Renal cortex interstitium (tissue), 11 donors: ENCODE data around the gene ARHGEF4. TPM values are rescaled to one million over a fixed set of nuclear protein-coding genes. Genes with fewer than 3 reads are reported as not detected.

ENCODE experiments used
- DNase-seq, 11 donors: peaks; one replicate each; pipeline ENCODE4 v3.0.0-alpha.2; 2013; ENCODE audit warnings: low read depth in 9 of 11, low spot score in 4 of 11; ENCODE audit errors: extremely low read depth in 1 of 11
- polyA plus RNA-seq, 3 donors: library from polyadenylated mRNA; unstranded; fragments of 120-200 nt; gene quantifications; one replicate each; pipeline ENCODE4 v1.2.1, GENCODE V29; 2013; ENCODE audit not compliant: insufficient read length in 3 of 3

Gene ARHGEF4
- polyA plus RNA-seq, 3 donors: 5.3 to 8.4 (median 8.3) TPM

DNA sequence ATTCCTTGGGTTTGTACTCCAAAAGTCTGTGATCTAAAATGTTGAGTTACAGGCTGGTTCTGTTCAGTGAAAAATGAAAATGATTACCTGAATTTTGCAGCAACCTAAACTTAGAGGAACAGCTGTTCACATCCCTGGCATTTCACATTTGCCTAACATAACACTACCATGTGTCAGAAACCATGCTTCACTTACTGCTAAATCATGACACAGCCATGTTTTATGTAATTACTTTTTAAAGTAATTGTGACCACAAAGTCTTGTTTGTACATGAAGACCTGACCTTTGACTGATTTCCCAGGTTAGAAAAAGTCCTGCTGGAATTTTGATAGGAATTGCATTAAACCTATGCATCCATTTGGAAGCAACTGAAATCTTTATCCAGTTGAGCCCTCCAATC is 177.4 kb downstream of the ARHGEF4 start:
- no peak for DNase-seq

DNA sequence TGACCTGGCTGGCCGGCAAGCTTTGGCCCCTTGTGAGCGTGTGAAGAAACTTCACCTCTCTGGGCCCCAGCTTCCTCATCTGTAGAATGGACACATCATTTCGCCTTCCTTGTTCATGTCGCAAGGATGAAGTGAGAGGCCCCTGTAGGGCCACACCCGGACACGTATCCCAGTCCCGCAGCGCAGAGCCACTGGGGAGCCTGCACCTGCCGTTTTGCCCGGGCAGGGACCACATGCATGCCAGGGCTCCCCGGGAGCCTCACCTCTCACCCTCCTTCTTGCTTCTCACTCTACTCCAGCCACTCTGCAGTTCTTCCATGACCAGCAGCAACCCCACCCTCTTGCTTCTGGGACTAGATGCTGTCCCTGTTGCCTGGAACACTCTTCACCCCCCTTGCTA is 179.1 kb downstream of the ARHGEF4 start:
- DNase-seq: no peak

- DNase-seq: no peak
Observed at GRCh38 chr2:131016826-131017741, 180.4 kb downstream of the ARHGEF4 start.

GRCh38 chr2:131022731-131023130 is 186.0 kb downstream of the ARHGEF4 start:
- no peak for DNase-seq

DNA sequence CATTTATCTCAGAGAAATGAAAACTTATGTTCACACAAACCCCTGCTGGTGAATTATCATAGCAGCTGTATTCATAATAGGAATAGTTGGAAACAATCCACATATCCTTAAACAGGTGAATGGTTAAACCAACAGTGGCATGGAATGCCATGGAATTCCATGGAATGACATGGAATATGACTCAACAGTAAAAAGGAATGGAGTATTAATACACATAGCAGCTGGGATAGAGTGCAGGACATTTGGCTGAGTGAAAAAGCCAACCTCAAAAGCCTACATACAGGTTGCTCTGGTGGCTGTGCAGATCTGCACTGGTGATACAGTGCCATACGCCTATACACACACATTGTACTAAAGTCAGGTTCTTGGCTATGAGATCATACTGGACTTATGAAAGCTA is 187.0 kb downstream of the ARHGEF4 start:
- no peak for DNase-seq

DNA sequence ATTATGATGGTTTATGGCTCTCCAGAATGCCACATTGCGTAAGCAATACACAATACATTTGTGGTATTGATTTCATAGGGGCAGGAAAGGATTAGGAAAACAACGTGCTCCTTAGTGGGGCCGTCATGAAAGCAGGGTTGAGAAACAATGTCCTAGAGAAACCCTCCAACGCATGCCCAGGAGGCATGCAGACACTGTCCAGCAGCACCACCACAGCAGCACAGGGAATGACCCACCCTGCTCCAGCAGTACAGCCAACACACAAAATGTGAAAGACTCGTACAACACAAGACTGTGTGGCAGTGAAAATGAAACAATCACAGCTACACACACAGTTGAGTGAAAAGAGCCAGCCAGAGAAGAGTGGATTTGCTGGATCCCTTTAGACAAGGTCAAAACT is 190.2 kb downstream of the ARHGEF4 start:
- no peak for DNase-seq

- DNase-seq: no peak
Observed at GRCh38 chr2:131027566-131028528, 191.1 kb downstream of the ARHGEF4 start.

DNA sequence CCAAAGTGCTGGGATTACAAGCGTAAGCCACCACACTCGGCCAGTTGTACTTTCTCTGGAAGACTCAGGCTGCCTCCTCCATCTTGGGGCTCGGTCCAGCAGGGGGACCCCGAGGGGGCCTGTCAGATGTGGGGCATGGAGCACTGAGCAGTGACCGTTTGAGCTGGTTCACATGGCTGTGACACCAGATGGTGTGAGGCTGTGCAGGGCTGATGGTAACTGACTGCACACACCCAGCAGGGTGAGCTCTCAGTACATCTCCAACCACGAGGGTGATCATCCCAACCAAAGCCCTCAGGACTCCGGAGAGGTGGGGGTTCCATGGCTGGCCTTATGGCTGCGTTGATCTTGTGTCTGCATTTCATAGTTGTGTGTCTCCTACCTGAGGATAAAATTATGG is 193.1 kb downstream of the ARHGEF4 start:
- no peak for DNase-seq

- no peak for DNase-seq
Observed at GRCh38 chr2:131030478-131030971, 193.8 kb downstream of the ARHGEF4 start.

- no peak for DNase-seq
Observed at GRCh38 chr2:131031431-131031841, 194.7 kb downstream of the ARHGEF4 start.

DNA sequence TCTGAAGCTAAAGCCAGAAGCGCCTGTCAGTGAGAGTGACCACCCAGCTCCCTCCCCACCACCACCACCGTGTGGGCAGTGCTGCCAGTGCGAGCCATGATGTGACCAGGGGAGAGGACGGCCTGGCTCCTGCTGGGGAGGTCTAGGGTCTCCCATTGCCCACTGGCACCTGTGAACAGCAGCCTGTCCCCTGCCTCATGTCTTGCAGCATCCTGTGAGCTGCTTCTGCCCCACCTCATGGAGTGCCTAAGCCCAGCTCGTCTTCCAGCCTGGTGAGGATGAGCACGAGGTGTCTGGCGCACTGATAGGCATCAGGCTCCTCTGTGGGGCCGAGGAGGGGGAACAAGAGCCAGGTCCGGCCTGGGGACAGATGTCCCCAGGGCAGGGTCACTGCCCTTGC is 195.2 kb downstream of the ARHGEF4 start:
- no peak for DNase-seq

DNA sequence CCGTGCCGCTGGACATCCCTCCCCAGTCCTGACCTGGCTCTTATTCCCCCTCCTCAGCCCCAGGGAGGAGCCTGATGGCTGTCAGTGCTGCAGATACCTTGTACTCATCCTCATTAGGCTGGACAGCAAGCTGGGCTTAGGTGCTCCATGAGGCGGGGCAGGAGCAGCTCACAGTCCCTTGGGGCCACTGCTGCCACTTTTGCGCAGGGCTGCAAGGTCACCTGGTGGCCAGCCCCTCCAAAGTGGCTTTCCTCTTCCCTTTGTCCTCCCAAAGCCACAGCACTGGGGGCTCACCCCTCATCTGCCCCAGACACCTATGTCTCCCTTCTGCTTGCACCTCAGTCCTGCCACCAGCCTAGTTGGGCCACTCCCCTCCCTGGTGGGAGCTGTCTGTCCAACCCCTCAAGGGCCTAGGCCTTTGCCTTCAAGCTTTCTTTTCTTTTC is 195.7 kb downstream of the ARHGEF4 start:
- no peak for DNase-seq

- DNase-seq: no peak
Observed at GRCh38 chr2:131033786-131034121, 197.0 kb downstream of the ARHGEF4 start.

GRCh38 chr2:131034122-131035051 is 197.7 kb downstream of the ARHGEF4 start:
- no peak for DNase-seq

DNA sequence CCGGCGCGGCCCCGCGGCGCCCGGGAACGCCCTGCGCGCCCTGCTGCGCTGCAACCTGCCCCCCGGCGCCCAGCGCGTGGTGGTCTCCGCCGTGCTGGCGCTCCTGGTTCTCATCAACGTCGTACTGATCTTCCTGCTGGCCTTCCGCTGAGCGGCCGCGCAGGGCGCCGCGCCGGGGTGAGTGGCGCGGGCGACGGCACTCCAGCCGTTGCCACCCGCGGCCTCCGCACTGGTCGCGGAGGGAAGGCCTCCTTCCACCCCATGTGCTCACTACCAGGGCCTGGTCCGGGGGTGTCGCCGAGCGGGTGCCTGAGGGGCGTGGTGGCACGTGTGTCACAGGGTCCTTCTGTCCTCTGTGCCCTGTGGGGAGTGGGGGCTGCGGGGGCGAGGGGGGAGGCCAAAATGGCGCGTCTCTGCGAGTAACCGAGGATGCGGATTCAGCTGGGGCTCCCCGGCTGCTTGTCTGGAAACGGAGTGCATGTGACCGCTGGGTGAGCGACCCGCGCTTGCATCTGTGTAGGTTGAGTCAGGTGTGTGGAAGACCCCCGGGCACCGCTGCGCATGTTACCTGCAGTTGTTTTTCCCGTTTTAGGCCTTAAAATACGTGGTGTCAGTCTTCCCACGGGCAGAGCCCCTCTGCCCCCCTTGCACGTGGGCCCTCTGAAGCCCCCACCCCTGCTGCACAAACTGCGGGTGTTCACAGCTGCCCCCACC is 198.6 kb downstream of the ARHGEF4 start:
- DNase-seq: no peak

GRCh38 chr2:131035826-131036231 is 199.1 kb downstream of the ARHGEF4 start:
- no peak for DNase-seq

- no peak for DNase-seq
Observed at GRCh38 chr2:131036269-131036668, 199.6 kb downstream of the ARHGEF4 start.
